Coronary artery (tissue), 2 donors: ENCODE measurements around the gene ZNF277.

Experiments
- DNase-seq: peaks from one replicate; pipeline ENCODE4 v3.0.0-alpha.2; 2017; ENCODE audit warnings: low spot score
- H3K27ac ChIP-seq, 2 donors: fragments of 200-600 bp; sonication (generic); one replicate each; pipeline ENCODE4 v1.5.1; 2016 to 2019
- H3K4me3 ChIP-seq: fragments of 200-600 bp; sonication (generic); 2 replicates; pipeline ENCODE4 v1.5.1; 2016; ENCODE audit warnings: mild to moderate bottlenecking, moderate library complexity
- TF ChIP-seq, protein P1 (sequence below): fragments of 200-600 bp; sonication (generic); IDR thresholded peaks from one replicate; pipeline ENCODE4 v1.5.1; 2019; ENCODE audit warnings: antibody characterized with exemption

ZNF277 gene

DNA sequence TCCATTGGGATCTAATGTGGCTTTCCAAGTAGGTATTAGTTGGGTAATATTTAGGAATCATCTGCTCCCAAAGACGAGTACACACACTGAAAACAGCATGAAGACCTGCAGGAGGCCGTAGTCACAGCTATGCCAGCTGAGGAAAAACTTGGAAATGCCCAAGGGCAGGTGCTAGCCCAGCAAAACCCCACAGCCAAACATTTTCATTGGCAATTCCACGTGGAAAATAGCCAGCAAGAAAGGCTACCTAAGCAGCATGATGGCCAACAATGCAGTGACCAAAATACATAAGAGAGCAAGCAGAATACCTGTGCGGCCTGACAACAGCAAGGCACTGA lies 33.0 kb upstream of the ZNF277 start:
- TF ChIP-seq, protein P1, sequence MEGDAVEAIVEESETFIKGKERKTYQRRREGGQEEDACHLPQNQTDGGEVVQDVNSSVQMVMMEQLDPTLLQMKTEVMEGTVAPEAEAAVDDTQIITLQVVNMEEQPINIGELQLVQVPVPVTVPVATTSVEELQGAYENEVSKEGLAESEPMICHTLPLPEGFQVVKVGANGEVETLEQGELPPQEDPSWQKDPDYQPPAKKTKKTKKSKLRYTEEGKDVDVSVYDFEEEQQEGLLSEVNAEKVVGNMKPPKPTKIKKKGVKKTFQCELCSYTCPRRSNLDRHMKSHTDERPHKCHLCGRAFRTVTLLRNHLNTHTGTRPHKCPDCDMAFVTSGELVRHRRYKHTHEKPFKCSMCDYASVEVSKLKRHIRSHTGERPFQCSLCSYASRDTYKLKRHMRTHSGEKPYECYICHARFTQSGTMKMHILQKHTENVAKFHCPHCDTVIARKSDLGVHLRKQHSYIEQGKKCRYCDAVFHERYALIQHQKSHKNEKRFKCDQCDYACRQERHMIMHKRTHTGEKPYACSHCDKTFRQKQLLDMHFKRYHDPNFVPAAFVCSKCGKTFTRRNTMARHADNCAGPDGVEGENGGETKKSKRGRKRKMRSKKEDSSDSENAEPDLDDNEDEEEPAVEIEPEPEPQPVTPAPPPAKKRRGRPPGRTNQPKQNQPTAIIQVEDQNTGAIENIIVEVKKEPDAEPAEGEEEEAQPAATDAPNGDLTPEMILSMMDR, result no peak
- H3K27ac ChIP-seq, result peak overlapping the region in 1 of 2 donors; percentile 33

DNA sequence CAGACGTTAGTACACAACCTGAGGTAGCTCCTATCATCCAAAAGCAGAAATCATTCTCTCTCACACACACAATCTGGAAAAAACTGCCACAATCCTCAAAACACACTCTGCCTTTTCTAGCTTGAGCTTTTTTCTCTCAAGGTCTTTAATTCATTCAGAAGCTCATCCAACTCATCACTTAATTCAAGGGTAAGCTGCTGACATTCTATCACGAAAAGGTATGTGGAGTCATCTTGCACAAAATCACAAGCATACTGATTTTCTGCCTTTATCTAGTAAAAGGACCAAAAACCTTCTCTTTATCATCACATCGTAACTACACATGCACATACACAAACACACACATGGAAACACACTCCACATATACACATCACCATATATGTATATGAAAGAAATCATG lies 32.3 kb upstream of the ZNF277 start:
- TF ChIP-seq, protein P1, result no peak
- DNase-seq, result no peak
- H3K4me3 ChIP-seq, result no peak overlapping the region
- no peak overlapping the region for H3K27ac ChIP-seq

More for the DNA sequence above, 33.0 kb upstream of the ZNF277 start:
- DNase-seq, result no peak
- no peak overlapping the region for H3K4me3 ChIP-seq

DNA sequence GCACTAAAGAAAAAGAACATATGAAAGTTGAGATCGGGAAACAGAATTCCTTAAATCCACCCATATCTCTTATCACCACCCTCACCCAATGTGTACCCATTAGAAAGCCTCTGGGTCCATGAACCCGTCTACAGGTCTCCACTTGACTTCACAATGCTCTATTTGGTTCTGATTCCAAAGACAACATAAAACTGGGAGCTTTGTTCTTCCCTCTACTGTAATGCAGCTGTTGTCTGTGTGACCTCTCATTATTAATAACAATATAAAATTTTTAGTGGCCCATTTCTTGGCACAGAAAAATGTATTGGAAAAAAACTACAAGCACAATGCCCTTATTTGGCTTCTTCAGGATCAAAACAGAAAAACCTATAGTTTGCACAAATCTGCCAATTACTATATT lies 30.3 kb upstream of the ZNF277 start:
- H3K4me3 ChIP-seq, result no peak overlapping the region
- TF ChIP-seq, protein P1, result no peak
- DNase-seq, result no peak
- no peak overlapping the region for H3K27ac ChIP-seq

DNA sequence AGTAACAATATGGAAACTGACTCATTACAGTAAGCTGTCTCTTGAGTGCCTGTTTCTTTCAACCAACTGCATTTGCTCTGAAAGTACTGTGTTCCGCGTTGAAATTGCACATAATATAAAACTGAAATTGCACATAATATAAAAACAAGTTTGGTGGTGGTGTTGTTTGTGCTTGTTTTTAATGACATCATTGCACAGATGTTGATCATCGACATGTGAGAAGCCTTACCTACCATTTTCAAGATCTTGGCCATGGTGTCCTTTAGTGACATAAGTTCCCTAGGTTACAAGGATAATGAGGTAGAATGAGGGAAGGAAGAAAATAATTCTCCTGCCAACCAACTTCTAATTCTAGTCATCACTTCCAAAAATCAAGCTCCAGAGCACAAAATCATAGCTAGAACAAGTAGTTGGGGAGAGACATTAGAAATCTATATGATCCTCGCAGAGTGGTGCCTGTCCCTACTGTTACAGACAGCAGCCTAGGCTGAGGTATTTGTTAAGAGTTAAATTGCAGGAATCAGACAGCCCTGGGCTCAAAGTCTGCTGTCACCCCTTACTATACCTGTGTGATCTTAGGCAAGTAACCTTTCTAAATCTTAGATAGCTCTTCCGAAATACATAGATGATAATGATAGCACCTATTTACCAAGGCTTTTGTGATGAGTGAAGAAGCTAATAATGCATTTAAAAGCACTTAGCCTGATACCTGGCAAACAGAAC lies 29.6 kb upstream of the ZNF277 start:
- Histone ChIP-seq H3K27ac (no peak overlapping the region), H3K4me3 (no peak overlapping the region)
- TF ChIP-seq, protein P1, result no peak
- DNase-seq, result no peak

DNA sequence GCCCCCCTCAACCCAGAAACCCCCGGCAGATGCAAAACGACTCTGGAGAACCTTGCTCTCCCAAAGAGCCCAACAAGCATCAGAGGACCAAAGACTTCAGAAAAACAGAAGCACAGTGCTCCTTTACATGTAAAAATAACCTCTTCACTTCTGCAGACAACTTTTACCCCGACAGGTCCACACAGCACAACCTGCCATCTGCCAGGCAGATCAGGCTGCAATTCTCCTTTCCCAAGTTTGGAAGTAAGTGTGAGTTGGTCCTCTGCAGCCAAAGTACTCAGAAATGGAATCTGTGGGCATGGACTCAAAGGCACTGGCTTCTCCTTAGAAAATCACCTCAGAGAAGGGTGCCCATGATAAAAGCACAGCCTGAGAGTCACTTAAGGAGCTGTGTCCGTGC lies 26.3 kb upstream of the ZNF277 start:
- H3K4me3 ChIP-seq, result no peak overlapping the region
- H3K27ac ChIP-seq, result no peak overlapping the region
- no peak for DNase-seq
- TF ChIP-seq, protein P1, result no peak

DNA sequence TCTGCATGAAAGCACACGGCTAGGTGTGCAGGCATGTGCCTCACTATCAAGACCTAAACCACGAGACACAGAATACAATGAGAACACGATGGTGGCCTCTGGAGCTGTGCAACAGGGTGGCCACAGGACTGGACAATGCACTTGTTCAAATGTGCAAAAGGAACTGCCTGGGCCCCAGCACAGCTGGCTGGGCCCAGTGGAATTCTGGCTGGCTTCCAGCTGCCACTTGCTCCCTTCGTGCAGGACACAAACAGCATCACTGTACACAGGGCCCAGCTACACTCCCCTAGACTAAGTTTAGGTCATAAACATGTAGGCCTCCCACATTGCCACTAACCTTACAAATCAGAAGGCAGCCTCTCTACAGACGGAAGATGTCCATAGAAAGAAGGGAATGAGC lies 23.7 kb upstream of the ZNF277 start:
- DNase-seq, result no peak
- TF ChIP-seq, protein P1, result no peak
- Histone ChIP-seq H3K27ac (no peak overlapping the region), H3K4me3 (no peak overlapping the region)

DNA sequence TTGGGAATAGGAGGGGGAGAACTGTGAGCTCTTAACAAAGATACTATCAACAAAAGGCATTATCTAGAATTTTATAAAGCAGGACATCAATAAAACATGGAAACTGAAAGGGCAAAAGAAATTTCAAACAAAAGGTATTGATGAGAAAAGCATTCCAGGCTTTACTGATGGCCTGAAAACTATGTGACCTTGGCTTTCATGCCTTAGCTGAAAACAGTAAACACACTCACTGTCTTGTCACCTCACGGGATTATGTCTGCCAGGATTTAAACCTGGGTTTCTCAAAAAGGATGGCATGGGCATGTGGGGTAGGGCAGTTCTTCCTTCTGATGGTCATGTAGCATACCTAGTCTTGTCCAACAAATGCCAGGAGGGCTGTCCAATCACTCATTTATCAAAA lies 23.2 kb upstream of the ZNF277 start:
- no peak overlapping the region for H3K4me3 ChIP-seq
- DNase-seq, result no peak
- no peak overlapping the region for H3K27ac ChIP-seq

More for the DNA sequence above, 23.2 kb upstream of the ZNF277 start:
- TF ChIP-seq, protein P1, result no peak
